H1 (cell line): ENCODE results near the gene AVPR2. TPM values are rescaled to one million over a fixed set of nuclear protein-coding genes. Genes with fewer than 3 reads are reported as not detected.

Source experiments
- CTCF ChIA-PET: fragments of 300-600 bp; sonication (Branson Sonifier 250); formaldehyde crosslinking; loops from one replicate; lab custom pipeline; 2021; ENCODE audit not compliant: partially characterized antibody; lab: Charles Lee
- POLR2A ChIA-PET: fragments of 300-600 bp; sonication (Branson Sonifier 250); formaldehyde crosslinking; loops from one replicate; lab custom pipeline; 2021; ENCODE audit warnings: inconsistent platforms; ENCODE audit not compliant: partially characterized antibody; lab: Charles Lee
- DNase-seq, 2 experiments: peaks; one replicate each; pipeline versions ENCODE4 v3.0.0 to v3.0.0-alpha.2; 2010 to 2022; ENCODE audit warnings: low spot score in 2 of 2, low read depth in 1 of 2, mixed read lengths in 1 of 2
- FAIRE-seq: peaks from 2 replicates; lab custom pipeline; 2011; peaks lifted over from hg19 to GRCh38; lab: Jason Lieb, UNC
- H2AFZ ChIP-seq: 2 replicates; pipeline ENCODE4 v1.8.1; 2012; ENCODE audit warnings: low read length, inconsistent platforms
- H2AK5ac ChIP-seq: 2 replicates; pipeline ENCODE4 v1.6.1; 2013; ENCODE audit warnings: low read depth, low read length
- H2BK120ac ChIP-seq: replicated peaks from 2 replicates; pipeline ENCODE3; 2013; ENCODE audit warnings: low read depth, low read length, inconsistent platforms
- H2BK12ac ChIP-seq: 2 replicates; pipeline ENCODE4 v1.6.1; 2013; ENCODE audit warnings: low read depth, low read length
- H2BK15ac ChIP-seq: 2 replicates; pipeline ENCODE4 v1.6.1; 2013; ENCODE audit warnings: low read length
- H2BK20ac ChIP-seq: 2 replicates; pipeline ENCODE4 v1.6.1; 2013; ENCODE audit warnings: low read length
- H2BK5ac ChIP-seq: 2 replicates; pipeline ENCODE4 v1.6.1; 2013; ENCODE audit warnings: low read depth, low read length
- H3K14ac ChIP-seq: 2 replicates; pipeline ENCODE4 v1.6.1; 2013; ENCODE audit warnings: inconsistent platforms; ENCODE audit not compliant: insufficient read length
- H3K18ac ChIP-seq: 2 replicates; pipeline ENCODE4 v1.6.1; 2013; ENCODE audit warnings: low read length; ENCODE audit errors: extremely low read depth
- H3K23ac ChIP-seq: 2 replicates; pipeline ENCODE4 v1.6.1; 2013; ENCODE audit warnings: inconsistent platforms; ENCODE audit not compliant: insufficient read length
- H3K23me2 ChIP-seq: 2 replicates; pipeline ENCODE4 v1.6.1; 2013; ENCODE audit warnings: low read depth, low read length
- H3K27ac ChIP-seq: 2 replicates; pipeline ENCODE4 v1.6.1; 2011; ENCODE audit warnings: low read depth, low read length, inconsistent platforms
- H3K27me3 ChIP-seq, 4 experiments: replicated peaks in 1 of 4; 1 replicate in 1 of 4; 2 replicates in 3 of 4; pipeline versions ENCODE4 v1.6.1 to v1.8.1; 2011 to 2013; ENCODE audit warnings: low read length in 3 of 4, mild to moderate bottlenecking in 3 of 4, inconsistent platforms in 2 of 4, mixed read lengths in 2 of 4, moderate library complexity in 1 of 4; ENCODE audit not compliant: control insufficient read depth in 3 of 4, insufficient read depth in 3 of 4; ENCODE audit errors: extremely low read depth in 1 of 4
- H3K36me3 ChIP-seq, 4 experiments: 2 replicates each; pipeline versions ENCODE4 v1.6.1 to v1.8.1; 2011 to 2013; ENCODE audit warnings: mild to moderate bottlenecking in 4 of 4, low read length in 3 of 4, moderate library complexity in 2 of 4, control low read depth in 1 of 4, inconsistent platforms in 1 of 4; ENCODE audit not compliant: insufficient read depth in 4 of 4, control insufficient read depth in 2 of 4
- H3K4ac ChIP-seq: replicated peaks from 2 replicates; pipeline ENCODE3; 2013; ENCODE audit warnings: low read length, low read depth, mixed read lengths, inconsistent platforms; ENCODE audit not compliant: insufficient read length
- H3K4me1 ChIP-seq, 4 experiments: replicated peaks in 1 of 4; 1 replicate in 1 of 4; 2 replicates in 3 of 4; pipeline versions ENCODE4 v1.6.1 to v1.8.1; 2011 to 2013; ENCODE audit warnings: low read length in 3 of 4, inconsistent platforms in 2 of 4, mixed read lengths in 1 of 4; ENCODE audit not compliant: insufficient read depth in 4 of 4, control insufficient read depth in 3 of 4
- H3K4me2 ChIP-seq, 2 experiments: 2 replicates each; pipeline versions ENCODE4 v1.6.1 to v1.8.1; 2011 to 2013; ENCODE audit warnings: low read depth in 2 of 2, low read length in 2 of 2, control low read depth in 1 of 2, inconsistent platforms in 1 of 2, mild to moderate bottlenecking in 1 of 2; ENCODE audit not compliant: insufficient read depth in 1 of 2
- H3K4me3 ChIP-seq, 4 experiments: fragments of 200-600, 300-600 bp in 1 of 4; sonication (generic), shearing (Covaris generic), sonication (Bioruptor Twin) in 1 of 4; 2 replicates each; pipeline versions ENCODE4 v1.5.1 to v1.8.1; 2011 to 2016; ENCODE audit warnings: low read length in 4 of 4, low read depth in 3 of 4, control low read depth in 2 of 4, inconsistent platforms in 2 of 4, mild to moderate bottlenecking in 2 of 4, mixed read lengths in 1 of 4, moderate library complexity in 1 of 4; ENCODE audit not compliant: insufficient read depth in 2 of 4; ENCODE audit errors: extremely low read depth in 1 of 4
- H3K56ac ChIP-seq: replicated peaks from 2 replicates; pipeline ENCODE3; 2013; ENCODE audit warnings: low read depth, mild to moderate bottlenecking, mixed read lengths, low read length, inconsistent platforms; ENCODE audit not compliant: insufficient read length
- H3K79me1 ChIP-seq: 2 replicates; pipeline ENCODE4 v1.6.1; 2013; ENCODE audit warnings: low read depth, low read length, control low read depth
- H3K79me2 ChIP-seq, 2 experiments: 2 replicates each; pipeline versions ENCODE4 v1.6.1 to v1.8.1; 2012 to 2013; ENCODE audit warnings: low read length in 2 of 2, mild to moderate bottlenecking in 2 of 2, inconsistent platforms in 1 of 2; ENCODE audit not compliant: insufficient read depth in 2 of 2, control insufficient read depth in 1 of 2
- H3K9ac ChIP-seq, 4 experiments: replicated peaks in 1 of 4; 1 replicate in 1 of 4; 2 replicates in 3 of 4; pipeline versions ENCODE4 v1.6.1 to v1.8.1; 2011 to 2013; ENCODE audit warnings: low read depth in 3 of 4, low read length in 3 of 4, control low read depth in 2 of 4, mild to moderate bottlenecking in 2 of 4, moderate library complexity in 2 of 4, inconsistent platforms in 1 of 4; ENCODE audit errors: extremely low read depth in 1 of 4
- H3K9me3 ChIP-seq, 2 experiments: 2 replicates each; pipeline versions ENCODE4 v1.6.1 to v1.8.1; 2012 to 2013; ENCODE audit warnings: mild to moderate bottlenecking in 2 of 2, moderate library complexity in 2 of 2, control low read depth in 1 of 2, inconsistent platforms in 1 of 2, low read depth in 1 of 2, low read length in 1 of 2, mixed read lengths in 1 of 2; ENCODE audit not compliant: insufficient read depth in 2 of 2
- H4K20me1 ChIP-seq, 2 experiments: replicated peaks in 1 of 2; 2 replicates each; pipeline versions ENCODE3 to v1.8.1; 2011 to 2013; ENCODE audit warnings: inconsistent platforms in 2 of 2, low read length in 2 of 2, mild to moderate bottlenecking in 1 of 2; ENCODE audit not compliant: insufficient read depth in 2 of 2, control insufficient read depth in 1 of 2
- H4K5ac ChIP-seq: 2 replicates; pipeline ENCODE4 v1.6.1; 2013; ENCODE audit warnings: low read length, low read depth, mixed read lengths, inconsistent platforms; ENCODE audit not compliant: insufficient read length
- H4K8ac ChIP-seq: 2 replicates; pipeline ENCODE4 v1.8.0; 2013; ENCODE audit warnings: mild to moderate bottlenecking, moderate library complexity, low read length, inconsistent platforms; ENCODE audit not compliant: insufficient read depth; ENCODE audit errors: extremely low read depth
- H4K91ac ChIP-seq: replicated peaks from 2 replicates; pipeline ENCODE3; 2013; ENCODE audit warnings: low read length, mixed read lengths, inconsistent platforms; ENCODE audit not compliant: insufficient read length
- BRCA1 ChIP-seq: IDR thresholded peaks from 2 replicates; pipeline ENCODE4 v1.6.1; 2012; ENCODE audit warnings: low read depth, low read length, improper control_type of control experiment
- CHD2 ChIP-seq: IDR thresholded peaks from 2 replicates; pipeline ENCODE4 v1.6.1; 2012; ENCODE audit warnings: low read length, improper control_type of control experiment
- CTCF ChIP-seq, 3 experiments: IDR thresholded peaks; 1 replicate in 2 of 3; 2 replicates in 1 of 3; pipeline versions ENCODE4 v1.5.1 to v1.6.1; 2011; ENCODE audit warnings: low read length in 3 of 3, mild to moderate bottlenecking in 3 of 3, inconsistent platforms in 2 of 3, low read depth in 1 of 3, moderate library complexity in 1 of 3; ENCODE audit not compliant: insufficient read depth in 1 of 3; ENCODE audit errors: control extremely low read depth in 1 of 3
- EZH2 ChIP-seq: fragments of 200-600 bp; sonication (generic); IDR thresholded peaks from 2 replicates; pipeline ENCODE4 v1.7.1; 2012; ENCODE audit warnings: low read depth, mild to moderate bottlenecking, moderate library complexity, low read length, inconsistent platforms; ENCODE audit not compliant: severe bottlenecking
- FOSL1 ChIP-seq: IDR thresholded peaks from 2 replicates; pipeline ENCODE4 v1.6.1; 2011; ENCODE audit warnings: mild to moderate bottlenecking, low read depth, low read length, moderate library complexity; ENCODE audit not compliant: insufficient read depth
- GTF2F1 ChIP-seq: IDR thresholded peaks from 2 replicates; pipeline ENCODE4 v1.6.1; 2012; ENCODE audit warnings: low read depth, low read length, improper control_type of control experiment, borderline replicate concordance
- SP1 ChIP-seq: IDR thresholded peaks from 2 replicates; pipeline ENCODE4 v1.6.1; 2011; ENCODE audit warnings: low read depth, low read length
- SUZ12 ChIP-seq: fragments of 200-600 bp; sonication (generic); IDR thresholded peaks from 2 replicates; pipeline ENCODE4 v1.6.1; 2012; ENCODE audit warnings: mild to moderate bottlenecking, inconsistent platforms, low read length, moderate library complexity, mixed read lengths
- TAF7 ChIP-seq: optimal IDR thresholded peaks from 2 replicates; pipeline ENCODE3; 2011; ENCODE audit warnings: low read depth, mild to moderate bottlenecking, inconsistent platforms, low read length, moderate library complexity, borderline replicate concordance
- TEAD4 ChIP-seq: IDR thresholded peaks from 2 replicates; pipeline ENCODE4 v1.6.1; 2012; ENCODE audit warnings: low read depth, low read length, inconsistent platforms, mixed read lengths
- WGBS, 2 experiments: shearing (Covaris generic) in 1 of 2; methylation state at CpG; one replicate each; pipeline versions ENCODE4 v1.1.6 to v1.1.7; 2013 to 2015; ENCODE audit warnings: low lambda C conversion rate in 2 of 2, mixed read lengths in 2 of 2, inconsistent platforms in 1 of 2, low coverage in 1 of 2, missing lambda C conversion rate in 1 of 2; ENCODE audit not compliant: insufficient replicate concordance in 2 of 2, insufficient coverage in 1 of 2, insufficient read length in 1 of 2; ENCODE audit errors: extremely low coverage in 1 of 2, missing lambda C conversion rate in 1 of 2; 5-methylcytosine and 5-hydroxymethylcytosine counted together
- polyA plus RNA-seq, 7 experiments: library from polyadenylated mRNA; depleted of rRNA in 3 of 7; stranded (reverse) in 5 of 7; unstranded in 2 of 7; fragments of >200 nt in 5 of 7; fragments of 200-250 nt in 2 of 7; gene quantifications; 1 replicate in 5 of 7; 2 replicates in 1 of 7; 4 replicates in 1 of 7; pipeline versions ENCODE4 v1.2.1 to v1.2.3, GENCODE V29; 2011 to 2013; ENCODE audit warnings: missing spikeins in 2 of 7, mixed read lengths in 2 of 7
- total RNA-seq: library from RNA; stranded (reverse); fragmentation: NEBNext Ultra II Directional; extraction: Animal tissue kit (Norgen Biotek cat#: 25700); gene quantifications from 2 replicates; pipeline ENCODE4 v1.2.1, GENCODE V29; 2021

AVPR2 gene
- total and polyA plus RNA-seq, 2 of the 8 experiments (the other 6 are each of a cell fraction or from before 2014, with no cell fraction given): 0.09 TPM; not detected in 1

- 64% methylated on average over 4 of the region's 13 CpGs; no CpG with 5 or more reads in 1 of the 2 experiments for WGBS, 2 experiments
- H2BK120ac ChIP-seq: no peak overlapping the region
- no peak overlapping the region for H4K5ac ChIP-seq
- peaks cover 4 to 48% (median 29%) of the 10 kb centered on the region in 4 experiments for H3K4me1 ChIP-seq
- H3K4ac ChIP-seq: no peak overlapping the region
- no peak overlapping the region for H3K9ac ChIP-seq
- ChIA-PET CTCF (interaction anchor here (0.6 to 2.0 kb wide), 11 partner anchors 22 to 109 kb away, joined by 3 to 7 read pairs (median 4); partner anchors contain the start of gene SSR4), POLR2A (interaction anchor here (1.0 to 1.2 kb wide), 5 partner anchors 9 to 79 kb away, joined by 3 read pairs; no protein-coding TSS in a partner anchor)
- H2AK5ac ChIP-seq: no peak overlapping the region
- DNase-seq: no peak
- H2BK15ac ChIP-seq: no peak overlapping the region
- no peak overlapping the region for H3K23ac ChIP-seq
- H3K18ac ChIP-seq: no peak overlapping the region
- 0 out of 2 replicates have a peak overlapping the region, but pooled peaks have one; percentile 39 for H2BK12ac ChIP-seq
- no peak overlapping the region; the same call in 1 of the 2 replicates for H4K8ac ChIP-seq
- H4K20me1 ChIP-seq: peaks cover 0 to 2% of the 10 kb centered on the region in 2 experiments
- H3K79me1 ChIP-seq: no peaks in the 10 kb centered on the region
- no peaks in the 10 kb centered on the region; a peak in 1 of 4 replicates for H3K79me2 ChIP-seq
- H3K9me3 ChIP-seq: no peaks in the 10 kb centered on the region
- H3K27ac ChIP-seq: no peak overlapping the region
- no peak overlapping the region for H3K14ac ChIP-seq
- H2AFZ ChIP-seq: no peak overlapping the region
- no peak overlapping the region for H2BK5ac ChIP-seq
- H3K4me2 ChIP-seq: peak overlapping the region in 1 of 2 experiments; percentile 20; a peak in 1 of 4 replicates
- peaks cover 8% of the 10 kb centered on the region; the same call in 1 of the 2 replicates for H3K23me2 ChIP-seq
- H3K4me3 ChIP-seq: no peak overlapping the region
- H3K36me3 ChIP-seq: no peaks in the 10 kb centered on the region
- no peak overlapping the region for H3K56ac ChIP-seq
- FAIRE-seq: no peak
- H2BK20ac ChIP-seq: no peak overlapping the region
- no peak overlapping the region for H4K91ac ChIP-seq
- peaks cover 0 to 17% (median under 1%) of the 10 kb centered on the region in 4 experiments; a peak in 3 of 7 replicates for H3K27me3 ChIP-seq
- TF ChIP-seq TAF7 (no peak), BRCA1 (no peak), CTCF (IDR thresholded peaks at IDR 0.05; ENCODE audit: control extremely low read depth in 1 of 3, insufficient read depth in 1 of 3, low read depth in 1 of 3, low read length in 3 of 3) (no peak), SP1 (no peak), EZH2 (no peak), TEAD4 (no peak), CHD2 (no peak), FOSL1 (no peak), SUZ12 (no peak), GTF2F1 (no peak)
Observed at GRCh38 chrX:153883163-153883843, 21.2 kb upstream of the AVPR2 start.
